Naive thymus-derived CD8-positive, alpha-beta T cell (primary cell): ENCODE data around the gene HRH2. TPM values are rescaled to one million over a fixed set of nuclear protein-coding genes. Genes with fewer than 3 reads are reported as not detected.

Source experiments
- ATAC-seq, 2 donors: fragments of 150-1000 bp; cut with Tn5 transposase in 1 of 2; sonication (Bioruptor Pico), chemical (Tn5 transposase) in 1 of 2; 1 replicate in 1 of 2; 2 replicates in 1 of 2; pipeline ENCODE4 v1.10.0; 2021; ENCODE audit warnings: mild to moderate bottlenecking in 2 of 2, moderate library complexity in 2 of 2
- POLR2A ChIA-PET: fragments of 350-600 bp; sonication (Branson Sonifier 250); formaldehyde crosslinking; loops from one replicate; lab custom pipeline; 2021; ENCODE audit warnings: antibody characterized with exemption; lab: Charles Lee
- DNase-seq, 10 donors: peaks; one replicate each; pipeline versions ENCODE4 v3.0.0 to v3.0.0-alpha.2; 2020 to 2022
- H3K27ac Mint-ChIP-seq, 10 donors: one replicate each; pipeline ENCODE4 v1.8.0; 2020 to 2022; ENCODE audit warnings: mild to moderate bottlenecking in 10 of 10, mixed read lengths in 10 of 10, moderate library complexity in 4 of 10, inconsistent platforms in 1 of 10
- H3K27me3 Mint-ChIP-seq, 5 donors: one replicate each; pipeline ENCODE4 v1.8.0; 2021 to 2022; ENCODE audit warnings: mixed read lengths in 5 of 5
- H3K36me3 Mint-ChIP-seq, 3 donors: one replicate each; pipeline ENCODE4 v1.8.0; 2020 to 2022; ENCODE audit warnings: mixed read lengths in 3 of 3, mild to moderate bottlenecking in 2 of 3, inconsistent platforms in 1 of 3
- H3K4me1 Mint-ChIP-seq, 4 donors: one replicate each; pipeline ENCODE4 v1.8.0; 2021 to 2022; ENCODE audit warnings: mixed read lengths in 4 of 4
- H3K4me3 Mint-ChIP-seq, 10 donors: one replicate each; pipeline ENCODE4 v1.8.0; 2020 to 2022; ENCODE audit warnings: mild to moderate bottlenecking in 10 of 10, mixed read lengths in 10 of 10, moderate library complexity in 6 of 10, inconsistent platforms in 1 of 10
- H3K9me3 Mint-ChIP-seq, 9 donors: one replicate each; pipeline ENCODE4 v1.8.0; 2020 to 2022; ENCODE audit warnings: mixed read lengths in 9 of 9, mild to moderate bottlenecking in 3 of 9, inconsistent platforms in 1 of 9, moderate library complexity in 1 of 9
- polyA plus RNA-seq, 3 donors: library from polyadenylated mRNA; unstranded; fragments of 300-500 nt; fragmentation: Illumina TruSeq; gene quantifications; one replicate each; pipeline ENCODE4 v1.2.3, GENCODE V29; 2021
- total RNA-seq, 8 experiments: library from RNA in 2 of 8; stranded (reverse) in 2 of 8; gene quantifications; one replicate each; pipeline ENCODE4 v1.2.3 and lab custom pipeline; 2021 to 2026

The HRH2 gene
- total and polyA plus RNA-seq, 5 experiments from 2014 or later = 2.0 to 8.6 (median 2.6) TPM

DNA sequence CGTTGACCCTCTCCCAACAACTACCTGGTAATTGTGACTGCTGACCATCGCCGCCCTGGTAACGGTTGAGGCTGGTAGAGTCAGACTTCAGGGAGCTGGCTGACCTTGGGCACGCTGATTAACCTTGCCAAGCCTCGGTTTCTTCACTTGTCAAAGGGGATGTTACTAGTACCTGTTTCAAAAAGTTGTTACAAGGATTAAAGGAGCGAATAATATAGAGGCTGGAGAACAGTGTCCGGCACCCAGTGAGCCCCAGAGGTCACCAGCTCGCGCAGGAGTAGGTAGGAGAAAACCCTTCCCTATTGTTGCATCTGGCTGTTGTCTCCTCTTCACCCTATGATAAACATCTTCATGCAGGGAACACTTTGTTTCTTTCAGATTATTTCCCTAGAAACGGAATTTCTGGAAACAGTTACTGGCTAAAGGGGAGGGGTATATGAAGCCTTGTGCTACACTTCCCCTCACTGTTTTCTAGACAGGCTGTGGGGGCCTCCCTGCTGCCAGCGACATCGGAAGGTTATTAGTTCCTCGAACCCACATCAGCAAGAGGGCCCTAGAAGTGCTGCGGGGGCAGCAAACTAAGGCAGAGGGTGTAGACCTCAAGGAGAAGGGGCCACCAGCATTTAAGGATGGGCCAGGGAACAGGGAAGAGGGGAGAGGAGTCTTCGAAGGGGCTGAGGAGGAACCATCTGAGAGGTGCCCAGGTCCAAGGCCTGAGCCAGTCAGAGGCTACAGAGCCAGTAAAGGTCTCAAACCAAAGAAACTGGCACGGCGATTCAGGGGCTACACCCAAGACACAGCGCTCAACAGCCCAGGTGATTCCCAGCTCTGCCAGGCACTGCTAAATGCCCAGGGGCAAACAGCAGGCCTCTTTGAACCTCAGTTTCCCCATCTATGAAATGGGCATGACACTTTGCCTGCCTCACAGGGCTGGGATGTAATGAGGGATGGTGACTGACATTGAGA, 37.6 kb downstream of the HRH2 start:
- Mint-ChIP-seq H3K4me1 (peaks cover 28 to 61% (median 49%) of the 10 kb centered on the region in 4 donors), H3K4me3 (peak overlapping the region in 5 of 10 donors; percentile 31 to 42 (median 32)), H3K9me3 (no peaks in the 10 kb centered on the region), H3K27me3 (no peaks in the 10 kb centered on the region), H3K27ac (peak overlapping the region; percentile 67 to 94 (median 89)), H3K36me3 (peaks cover 0 to 34% (median 2%) of the 10 kb centered on the region in 3 donors)
- ATAC-seq (no peak), DNase-seq (no peak)
- POLR2A ChIA-PET = interaction anchor here (1.6 kb wide), 1 partner anchor 161 kb away, joined by 5 read pairs; no protein-coding TSS in a partner anchor

DNA sequence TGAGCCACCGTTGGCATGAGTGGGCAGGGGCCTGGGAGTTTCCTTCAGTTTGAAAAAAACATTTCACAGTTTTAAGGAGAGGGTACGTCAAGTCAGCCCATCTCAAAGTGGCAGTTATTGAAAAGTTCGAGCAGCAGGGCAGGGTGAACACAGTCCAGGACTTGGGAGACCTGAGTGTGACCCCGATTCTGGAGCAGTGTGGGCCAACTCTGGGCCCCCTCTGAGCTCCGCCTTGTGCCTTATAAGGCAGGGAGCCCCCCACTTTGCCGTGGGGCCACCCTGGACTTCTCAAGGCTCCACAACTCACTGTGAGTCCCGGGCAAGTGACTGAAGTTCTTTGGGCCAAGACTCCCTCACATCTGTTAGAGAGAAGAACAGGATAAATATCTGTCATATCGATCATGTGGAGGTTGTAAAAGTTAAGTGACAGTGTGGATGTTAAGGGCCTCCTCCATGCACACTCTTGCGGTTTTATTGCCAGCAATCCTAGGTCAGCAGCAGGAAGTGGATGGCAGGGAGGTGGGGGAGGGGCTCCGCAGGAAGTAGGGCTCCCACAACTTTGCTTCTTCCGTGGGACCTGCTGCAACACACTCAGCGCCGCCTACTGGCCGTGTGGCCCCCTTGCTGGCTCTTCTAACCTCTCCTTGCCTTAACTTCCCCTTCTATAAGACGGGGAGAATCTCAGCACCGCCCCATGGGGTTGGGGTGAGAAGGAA, 38.4 kb downstream of the HRH2 start:
- Mint-ChIP-seq H3K9me3 (no peaks in the 10 kb centered on the region), H3K27me3 (no peaks in the 10 kb centered on the region), H3K4me1 (peaks cover 21 to 54% (median 42%) of the 10 kb centered on the region in 4 donors), H3K4me3 (peak overlapping the region; percentile 20 to 73 (median 52)), H3K27ac (peak overlapping the region; percentile 73 to 94 (median 89)), H3K36me3 (peaks cover 0 to 30% (median 4%) of the 10 kb centered on the region in 3 donors)
- peak; percentile 85 to 86 for ATAC-seq
- POLR2A ChIA-PET = interaction anchor here (1.6 kb wide), 1 partner anchor 162 kb away, joined by 5 read pairs; no protein-coding TSS in a partner anchor
- DNase-seq = peak; percentile 39 to 84 (median 60)

DNA sequence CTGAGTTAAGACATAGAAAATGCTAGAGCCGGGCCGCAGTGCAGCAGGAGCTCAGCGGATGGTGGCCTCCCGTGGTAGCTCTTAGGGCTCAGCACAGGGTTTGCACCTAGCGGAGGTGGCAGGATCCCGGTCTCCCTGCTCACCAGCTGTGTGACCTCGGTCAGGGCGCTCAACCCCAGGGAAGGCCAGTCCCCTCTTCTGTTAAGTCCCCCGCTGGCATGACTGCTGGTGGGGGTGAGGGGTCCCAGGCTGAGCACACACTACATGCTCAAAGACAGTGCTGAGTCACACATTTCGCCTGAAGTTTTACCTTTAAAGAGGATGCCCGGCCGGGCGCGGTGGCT, 39.0 kb downstream of the HRH2 start:
- Mint-ChIP-seq H3K4me1 (peaks cover 24 to 54% (median 42%) of the 10 kb centered on the region in 4 donors), H3K27me3 (no peaks in the 10 kb centered on the region), H3K4me3 (peak overlapping the region in 2 of 10 donors; percentile 39 to 65), H3K9me3 (no peaks in the 10 kb centered on the region), H3K36me3 (peaks cover 3 to 33% (median 4%) of the 10 kb centered on the region in 3 donors), H3K27ac (peak overlapping the region in 7 of 10 donors; percentile 11 to 93 (median 86))
- POLR2A ChIA-PET = interaction anchor here (0.5 to 1.6 kb wide), 2 partner anchors 163 to 188 kb away, joined by 3 to 5 read pairs; no protein-coding TSS in a partner anchor
- no peak for DNase-seq
- no peak for ATAC-seq

DNA sequence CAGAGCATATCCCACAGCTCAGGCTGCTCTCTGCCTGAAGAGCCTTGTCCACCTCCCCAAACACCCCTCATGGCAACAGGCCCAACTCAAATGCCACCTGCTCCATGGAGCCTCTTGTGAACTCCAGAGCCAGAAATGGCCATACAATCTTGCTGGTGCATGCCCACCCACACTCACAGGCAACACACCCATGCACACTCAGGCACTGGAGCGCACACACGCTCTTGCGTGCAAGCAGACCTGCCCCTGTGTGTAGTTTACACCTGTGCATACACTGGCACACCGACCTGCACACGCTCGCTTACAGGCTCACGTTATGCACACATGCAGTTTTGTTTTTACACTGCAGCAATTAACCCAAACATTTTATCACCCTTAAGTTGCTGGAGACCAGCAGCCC, 40.0 kb downstream of the HRH2 start:
- Mint-ChIP-seq H3K27ac (peak overlapping the region in 3 of 10 donors; percentile 40 to 81 (median 73)), H3K4me1 (peaks cover 22 to 49% (median 37%) of the 10 kb centered on the region in 4 donors), H3K9me3 (no peaks in the 10 kb centered on the region), H3K36me3 (peaks cover 6 to 32% (median 8%) of the 10 kb centered on the region in 3 donors), H3K27me3 (no peaks in the 10 kb centered on the region), H3K4me3 (peak overlapping the region in 1 of 10 donors; percentile 11)
- POLR2A ChIA-PET = interaction anchor here (0.6 to 0.7 kb wide), 2 partner anchors 163 to 1218 kb away, joined by 3 to 5 read pairs; no protein-coding TSS in a partner anchor
- DNase-seq (no peak), ATAC-seq (no peak)

DNA sequence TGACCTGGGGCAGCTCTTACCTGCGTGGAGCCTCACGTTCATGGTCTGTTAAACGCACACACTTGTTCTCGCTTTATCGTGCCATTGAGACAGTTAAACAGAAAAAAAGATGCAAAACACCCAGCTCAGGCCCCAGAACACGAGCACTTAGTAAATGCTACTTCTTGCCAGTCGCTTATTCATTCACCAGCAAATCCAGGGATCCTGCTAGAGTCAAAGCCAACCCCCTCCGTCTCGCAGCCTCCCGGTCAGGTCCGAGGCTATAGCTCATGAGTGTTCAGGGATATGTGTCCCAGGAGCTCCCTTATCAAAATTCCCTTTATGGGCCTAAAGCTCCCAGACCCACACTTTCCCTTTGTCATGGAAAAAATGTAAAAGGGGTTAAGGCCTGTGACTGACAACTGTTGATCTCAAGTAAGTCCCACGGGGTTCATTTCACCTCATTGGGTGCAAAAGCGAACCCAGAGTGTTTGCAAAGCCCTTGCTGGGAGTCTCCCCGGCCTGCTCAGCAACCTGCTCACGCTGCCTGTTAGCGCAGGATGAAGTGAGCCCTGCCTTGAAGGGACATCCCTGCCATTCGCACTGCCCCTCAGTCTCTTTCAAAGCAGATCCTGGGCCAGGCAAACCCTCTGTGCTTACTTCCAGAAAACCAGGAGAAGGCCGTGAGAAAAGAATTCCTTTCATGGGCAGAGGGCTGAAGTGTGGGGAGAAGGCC, 40.7 kb downstream of the HRH2 start:
- POLR2A ChIA-PET = no interaction called here

DNA sequence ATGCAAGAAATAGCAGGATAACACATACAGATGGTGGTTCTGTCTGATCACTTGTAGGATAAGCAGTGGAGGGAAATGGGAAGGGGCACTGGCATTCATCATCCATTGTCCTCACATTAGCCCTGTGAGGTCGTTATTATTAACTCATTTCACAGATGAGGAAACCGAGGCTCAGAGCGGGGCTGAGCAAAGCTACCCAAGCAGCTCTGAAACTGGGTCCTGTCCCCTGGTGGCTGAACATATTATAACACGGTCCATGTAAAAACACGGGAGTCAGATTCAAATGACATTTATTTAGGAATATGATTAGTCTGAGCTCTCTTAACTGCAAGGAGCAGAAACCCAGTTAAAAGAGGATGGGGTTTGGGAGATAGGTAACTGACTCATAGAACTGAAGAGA, 43.1 kb downstream of the HRH2 start:
- H3K4me3 Mint-ChIP-seq = no peak overlapping the region
- no peak overlapping the region for H3K27ac Mint-ChIP-seq

More for the DNA sequence above, 40.7 kb downstream of the HRH2 start:
- H3K9me3 Mint-ChIP-seq = no peaks in the 10 kb centered on the region
- DNase-seq (no peak), ATAC-seq (no peak)
- no peak overlapping the region for H3K4me3 Mint-ChIP-seq
- no peaks in the 10 kb centered on the region for H3K27me3 Mint-ChIP-seq
- H3K36me3 Mint-ChIP-seq = peaks cover 6 to 36% (median 12%) of the 10 kb centered on the region in 3 donors
- peak overlapping the region in 1 of 10 donors; percentile 15 for H3K27ac Mint-ChIP-seq
- H3K4me1 Mint-ChIP-seq = peaks cover 21 to 42% (median 32%) of the 10 kb centered on the region in 4 donors

DNA sequence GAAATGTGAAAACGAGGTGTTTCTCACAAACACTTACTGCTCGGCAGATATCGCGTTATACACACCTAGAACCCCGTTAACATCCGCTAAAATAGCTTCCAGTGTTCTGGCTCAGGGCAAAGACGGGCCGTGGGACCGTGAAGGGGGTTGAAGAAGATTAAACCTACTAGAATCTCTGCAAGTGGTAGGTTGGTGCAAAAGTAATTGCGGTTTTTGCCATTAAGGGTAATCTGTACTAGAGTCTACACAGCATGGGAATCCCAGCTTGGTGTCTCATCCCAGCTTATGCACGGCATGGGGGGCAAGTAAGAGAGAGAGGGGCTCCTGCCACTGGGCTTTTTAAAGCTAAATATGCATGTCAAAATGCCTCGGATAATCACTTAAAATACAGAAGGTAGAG, 43.9 kb downstream of the HRH2 start:
- H3K4me1 Mint-ChIP-seq = peaks cover 6 to 11% (median 9%) of the 10 kb centered on the region in 4 donors
- no peaks in the 10 kb centered on the region for H3K27me3 Mint-ChIP-seq
- H3K4me3 Mint-ChIP-seq = no peak overlapping the region
- H3K36me3 Mint-ChIP-seq = peaks cover 6 to 39% (median 13%) of the 10 kb centered on the region in 3 donors
- POLR2A ChIA-PET = interaction anchor here (0.5 to 1.4 kb wide), 5 partner anchors 137 to 1812 kb away, joined by 3 to 5 read pairs (median 4); no protein-coding TSS in a partner anchor
- no peaks in the 10 kb centered on the region for H3K9me3 Mint-ChIP-seq
- ATAC-seq = no peak
- no peak overlapping the region for H3K27ac Mint-ChIP-seq
- DNase-seq = no peak

More for the DNA sequence above, 43.1 kb downstream of the HRH2 start:
- peaks cover 6 to 39% (median 13%) of the 10 kb centered on the region in 3 donors for H3K36me3 Mint-ChIP-seq
- no peaks in the 10 kb centered on the region for H3K27me3 Mint-ChIP-seq
- ATAC-seq = no peak
- POLR2A ChIA-PET = interaction anchor here (0.6 to 1.4 kb wide), 2 partner anchors 167 to 175 kb away, joined by 3 to 5 read pairs; no protein-coding TSS in a partner anchor
- DNase-seq = no peak
- no peaks in the 10 kb centered on the region for H3K9me3 Mint-ChIP-seq
- H3K4me1 Mint-ChIP-seq = peaks cover 9 to 19% (median 15%) of the 10 kb centered on the region in 4 donors

DNA sequence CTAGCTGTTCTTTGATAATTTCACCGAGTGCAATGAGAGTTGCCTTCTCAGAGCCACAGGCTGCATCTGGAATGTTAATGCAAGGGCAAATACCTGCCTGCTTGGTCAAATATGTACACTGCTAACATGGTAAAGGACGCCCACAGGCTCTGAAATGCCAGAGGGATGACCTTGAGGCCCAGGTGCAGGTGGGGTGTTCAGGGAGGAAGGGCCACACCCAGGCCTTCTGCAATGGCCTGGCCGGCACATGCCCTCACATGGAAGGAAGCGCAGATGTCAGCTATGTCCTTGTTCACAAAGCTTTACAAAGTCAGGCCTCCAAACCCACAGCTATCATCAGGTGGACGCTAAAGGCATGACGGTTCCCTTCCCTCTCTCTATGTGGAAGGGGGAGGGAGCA, 48.6 kb downstream of the HRH2 start:
- DNase-seq (no peak), ATAC-seq (no peak)
- POLR2A ChIA-PET = no interaction called here
- Mint-ChIP-seq H3K27me3 (no peaks in the 10 kb centered on the region), H3K9me3 (no peaks in the 10 kb centered on the region), H3K4me1 (peaks cover 0 to 6% (median 1%) of the 10 kb centered on the region in 4 donors), H3K27ac (no peak overlapping the region), H3K36me3 (peaks cover 6 to 49% (median 18%) of the 10 kb centered on the region in 3 donors), H3K4me3 (no peak overlapping the region)

DNA sequence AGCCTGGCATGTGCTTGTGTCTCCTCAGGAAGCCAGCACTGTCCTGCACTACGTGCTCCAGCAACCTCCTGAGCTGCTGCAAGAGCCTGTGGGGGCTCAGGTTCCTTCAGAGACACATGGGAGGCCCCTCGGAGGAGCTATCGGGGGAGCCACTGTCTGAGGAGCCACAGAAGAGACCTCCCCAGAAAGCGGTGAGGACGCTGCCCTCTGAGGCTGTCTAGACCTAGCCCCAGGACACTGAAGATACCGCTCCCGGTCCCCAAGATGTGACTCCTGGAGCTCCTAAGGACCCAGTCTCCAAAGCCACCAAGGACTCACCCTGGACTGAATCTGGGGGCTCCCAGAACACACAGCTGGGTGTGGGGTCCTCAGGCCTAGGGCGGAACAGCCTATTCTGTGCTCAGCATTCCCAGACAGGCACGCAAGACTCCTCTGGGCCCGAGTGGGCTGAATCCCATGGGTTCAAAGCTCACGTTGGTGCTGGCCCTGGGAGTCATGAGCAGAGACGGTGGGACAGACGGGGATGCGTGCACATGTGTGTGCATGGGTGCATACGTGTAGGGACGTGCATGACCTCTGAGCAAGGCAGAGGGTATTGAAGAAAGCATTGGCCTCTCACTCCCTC, 50.0 kb downstream of the HRH2 start:
- peak overlapping the region in 3 of 10 donors; percentile 63 to 82 (median 78) for H3K27ac Mint-ChIP-seq
- peaks cover 0 to 8% (median 1%) of the 10 kb centered on the region in 4 donors for H3K4me1 Mint-ChIP-seq
- POLR2A ChIA-PET = no interaction called here
- no peak overlapping the region for H3K4me3 Mint-ChIP-seq
- peaks cover 0 to 41% (median 15%) of the 10 kb centered on the region in 3 donors for H3K36me3 Mint-ChIP-seq
- no peak for ATAC-seq
- DNase-seq = no peak
- no peaks in the 10 kb centered on the region for H3K27me3 Mint-ChIP-seq
- no peaks in the 10 kb centered on the region for H3K9me3 Mint-ChIP-seq

DNA sequence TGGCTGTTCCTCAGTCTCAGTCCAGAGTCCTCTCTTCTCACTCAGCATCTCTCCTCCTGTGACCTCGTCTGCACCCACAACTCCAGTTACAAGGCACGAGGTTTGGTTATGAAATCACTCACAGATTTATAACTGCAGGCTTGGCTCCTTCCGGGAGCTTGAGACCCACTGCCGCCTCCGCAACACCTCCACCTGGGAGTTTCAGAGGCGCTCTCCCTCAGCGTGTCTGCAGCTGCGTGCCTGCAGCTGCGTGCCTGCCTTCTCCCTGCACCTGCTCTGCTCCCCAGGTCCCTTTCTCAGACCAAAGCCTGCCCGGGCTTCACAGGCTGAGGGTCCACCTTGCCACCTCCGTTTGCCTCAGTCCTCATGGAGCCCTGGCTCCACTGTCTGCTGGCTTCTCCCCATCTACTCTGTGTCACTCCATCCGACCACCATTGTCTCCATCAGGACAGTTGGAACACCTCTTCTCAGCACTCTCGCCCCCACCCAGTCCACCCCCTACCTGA, 51.5 kb downstream of the HRH2 start:
- POLR2A ChIA-PET = no interaction called here
- H3K4me3 Mint-ChIP-seq = no peak overlapping the region
- H3K27me3 Mint-ChIP-seq = no peaks in the 10 kb centered on the region
- H3K9me3 Mint-ChIP-seq = peaks cover 0 to 3% (median 0%) of the 10 kb centered on the region in 9 donors
- peaks cover 0 to 8% (median 1%) of the 10 kb centered on the region in 4 donors for H3K4me1 Mint-ChIP-seq
- peak overlapping the region in 2 of 10 donors; percentile 14 to 53 for H3K27ac Mint-ChIP-seq
- no peak for DNase-seq
- H3K36me3 Mint-ChIP-seq = peaks cover 0 to 38% (median 11%) of the 10 kb centered on the region in 3 donors
- ATAC-seq = no peak

DNA sequence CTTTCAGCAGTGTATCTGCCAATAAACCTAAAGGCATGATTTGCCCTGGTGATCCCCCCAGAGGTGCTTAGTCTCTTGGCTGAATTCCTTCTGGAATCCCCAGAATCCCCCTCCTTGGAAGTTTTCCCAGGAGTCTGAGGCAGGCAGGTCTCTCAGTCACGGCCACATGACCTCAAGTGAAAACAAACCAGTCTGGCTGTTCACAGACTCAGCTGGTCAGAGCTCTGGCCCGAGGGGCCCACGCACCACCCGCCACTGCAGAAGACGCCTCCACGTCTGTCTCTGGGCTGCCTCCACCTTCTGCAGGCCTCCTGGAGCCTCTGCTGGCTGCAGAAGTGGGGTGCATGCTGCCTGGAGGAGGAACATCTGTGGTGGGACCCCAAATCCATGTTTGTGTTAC, 52.5 kb downstream of the HRH2 start:
- Mint-ChIP-seq H3K4me3 (no peak overlapping the region), H3K9me3 (peaks cover 0 to 7% (median 0%) of the 10 kb centered on the region in 9 donors), H3K27ac (peak overlapping the region in 2 of 10 donors; percentile 12 to 53), H3K36me3 (peaks cover 0 to 33% (median 16%) of the 10 kb centered on the region in 3 donors), H3K4me1 (peaks cover 0 to 8% (median 1%) of the 10 kb centered on the region in 4 donors), H3K27me3 (no peaks in the 10 kb centered on the region)
- POLR2A ChIA-PET = no interaction called here
- no peak for ATAC-seq
- DNase-seq = peak in 1 of 10 donors; percentile 28
